ENCODE results near the gene COX15. TPM values are rescaled to one million over a fixed set of nuclear protein-coding genes. Genes with fewer than 3 reads are reported as not detected.
A peak's percentile ranks its signal among the peaks of the same experiment; 100 is the strongest.

COX15 gene
- total RNA-seq, 1 experiment from 2014 or later = 34.2 TPM

DNA sequence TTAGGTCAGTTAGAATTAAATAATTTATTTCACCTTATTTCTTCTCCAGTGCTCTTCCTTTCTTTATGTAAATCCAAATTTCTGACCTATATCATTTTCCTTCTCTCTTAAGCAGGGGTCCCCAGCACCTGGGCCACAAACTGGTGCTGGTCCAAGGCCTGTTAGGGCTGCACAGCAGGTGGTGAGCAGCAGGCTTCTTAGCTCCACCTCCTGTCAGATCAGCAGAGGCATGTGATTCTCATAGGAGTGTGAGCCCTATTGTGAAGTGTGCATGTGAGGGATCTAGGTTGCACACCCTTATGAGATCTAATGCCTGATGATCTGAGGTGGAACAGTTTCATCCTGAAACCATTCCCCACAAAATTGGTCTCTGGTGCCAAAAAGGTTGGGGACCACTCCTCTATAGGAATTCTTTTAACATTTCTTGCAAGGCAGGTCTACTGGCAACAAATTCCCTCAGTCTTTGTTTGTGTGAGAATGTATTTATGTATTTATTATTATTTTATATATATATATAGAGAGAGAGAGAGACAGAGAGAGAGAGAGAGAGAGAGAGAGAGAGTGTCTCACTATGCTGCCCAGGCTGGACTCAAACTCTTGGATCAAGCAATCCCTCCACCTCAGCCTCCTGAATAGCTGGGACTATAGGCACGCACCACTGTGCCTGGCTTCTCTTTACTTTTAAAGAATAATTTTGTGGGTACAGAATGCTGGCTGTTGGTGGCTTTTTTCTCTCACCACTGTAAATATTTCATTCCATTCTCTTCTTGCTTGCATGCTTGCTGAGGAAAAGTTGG is 46.2 kb upstream of the COX15 start:
- H3K9ac ChIP-seq (ENCODE audit: extremely low read depth, insufficient read length, low read length) = no peak overlapping the region
- no peak overlapping the region; a peak in 1 of 7 replicates for H3K27ac Mint-ChIP-seq
- H3K9me3 ChIP-seq (ENCODE audit: control insufficient read depth, low read depth, low read length) = no peaks in the 10 kb centered on the region
- no peak overlapping the region for H3K4ac ChIP-seq (ENCODE audit: low read depth, low read length)
- no CpG with 5 or more reads among the region's 1 CpG for WGBS (ENCODE audit: extremely low coverage, insufficient read length, low lambda C conversion rate)
- no peak overlapping the region for H4K5ac ChIP-seq (ENCODE audit: insufficient read length, low read depth, low read length)
- no peak overlapping the region for H2BK20ac ChIP-seq (ENCODE audit: low read depth, low read length, poor library complexity, severe bottlenecking)
- H4K91ac ChIP-seq (ENCODE audit: insufficient read length, low read depth, low read length) = no peak overlapping the region
- no peak overlapping the region for H2BK120ac ChIP-seq (ENCODE audit: low read depth, low read length, poor library complexity, severe bottlenecking)
- H2BK5ac ChIP-seq (ENCODE audit: insufficient read length, low read length) = no peak overlapping the region
- H3K23ac ChIP-seq (ENCODE audit: insufficient read length, low read depth, low read length) = no peak overlapping the region
- H2AFZ ChIP-seq (ENCODE audit: low read length) = no peak overlapping the region
- no peaks in the 10 kb centered on the region for H3K27me3 Mint-ChIP-seq (ENCODE audit: low read depth)
- no peaks in the 10 kb centered on the region for H4K20me1 ChIP-seq (ENCODE audit: control insufficient read depth, insufficient read depth, insufficient read length)
- no peaks in the 10 kb centered on the region; a peak in 1 of 5 replicates for H3K9me3 Mint-ChIP-seq
- H3K36me3 Mint-ChIP-seq (ENCODE audit: insufficient read depth in 1 of 3, low read depth in 3 of 3) = no peaks in the 10 kb centered on the region
- no peaks in the 10 kb centered on the region for H3K79me1 ChIP-seq (ENCODE audit: insufficient read depth, low read depth, low read length, poor library complexity, severe bottlenecking)
- H3K23me2 ChIP-seq (ENCODE audit: insufficient read length, low read depth, low read length, poor library complexity, severe bottlenecking) = no peaks in the 10 kb centered on the region
- no peak overlapping the region for H3K4me3 Mint-ChIP-seq
- H3T11ph ChIP-seq (ENCODE audit: low read length) = no peak overlapping the region
- TF ChIP-seq, protein P1, sequence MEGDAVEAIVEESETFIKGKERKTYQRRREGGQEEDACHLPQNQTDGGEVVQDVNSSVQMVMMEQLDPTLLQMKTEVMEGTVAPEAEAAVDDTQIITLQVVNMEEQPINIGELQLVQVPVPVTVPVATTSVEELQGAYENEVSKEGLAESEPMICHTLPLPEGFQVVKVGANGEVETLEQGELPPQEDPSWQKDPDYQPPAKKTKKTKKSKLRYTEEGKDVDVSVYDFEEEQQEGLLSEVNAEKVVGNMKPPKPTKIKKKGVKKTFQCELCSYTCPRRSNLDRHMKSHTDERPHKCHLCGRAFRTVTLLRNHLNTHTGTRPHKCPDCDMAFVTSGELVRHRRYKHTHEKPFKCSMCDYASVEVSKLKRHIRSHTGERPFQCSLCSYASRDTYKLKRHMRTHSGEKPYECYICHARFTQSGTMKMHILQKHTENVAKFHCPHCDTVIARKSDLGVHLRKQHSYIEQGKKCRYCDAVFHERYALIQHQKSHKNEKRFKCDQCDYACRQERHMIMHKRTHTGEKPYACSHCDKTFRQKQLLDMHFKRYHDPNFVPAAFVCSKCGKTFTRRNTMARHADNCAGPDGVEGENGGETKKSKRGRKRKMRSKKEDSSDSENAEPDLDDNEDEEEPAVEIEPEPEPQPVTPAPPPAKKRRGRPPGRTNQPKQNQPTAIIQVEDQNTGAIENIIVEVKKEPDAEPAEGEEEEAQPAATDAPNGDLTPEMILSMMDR (conservative IDR thresholded peaks at IDR 0.05) = no peak
- H2BK12ac ChIP-seq (ENCODE audit: insufficient read length, low read depth, low read length) = no peak overlapping the region
- no peak overlapping the region for H3K14ac ChIP-seq (ENCODE audit: insufficient read depth, low read length)
- no peak overlapping the region for H2BK15ac ChIP-seq (ENCODE audit: low read depth, low read length)
- H3K27ac ChIP-seq (ENCODE audit: insufficient read length, low read depth, low read length) = no peak overlapping the region
- no peak overlapping the region for H2AK5ac ChIP-seq (ENCODE audit: insufficient read length, low read length)
- no peak overlapping the region for H3K4me2 ChIP-seq (ENCODE audit: insufficient read depth, insufficient read length, low read length)
- H3K4me1 Mint-ChIP-seq = peaks cover 12 to 14% of the 10 kb centered on the region in 2 experiments
- no peak overlapping the region for H3K18ac ChIP-seq (ENCODE audit: insufficient read length, low read depth, low read length)
- no peaks in the 10 kb centered on the region for H3K79me2 ChIP-seq (ENCODE audit: insufficient read depth, low read length)
- DNase-seq = peak; percentile 36
- no peak overlapping the region for H3K56ac ChIP-seq (ENCODE audit: insufficient read length, low read depth, low read length)
- H3K4me1 ChIP-seq (ENCODE audit: insufficient read depth, low read length) = 0 out of 2 replicates have a peak, but pooled peaks cover 3% of the 10 kb centered on the region
- H3K27me3 ChIP-seq (ENCODE audit: insufficient read depth, low read length) = no peaks in the 10 kb centered on the region
- no peak overlapping the region for H4K8ac ChIP-seq (replicated peaks; ENCODE audit: insufficient read length, low read depth, low read length)
